NCI-H1048 (cell line): Measurements from ENCODE around the gene MLST8.
"Not testable (repeated sequence)": the region's sequence is repeated elsewhere in the genome, so short reads cannot be mapped to it uniquely, and the experiment has no call there.

Experiments
- DNase-seq: peaks from one replicate; lab custom pipeline; 2025; lab: John Stamatoyannopoulos, UW

The MLST8 gene

DNA sequence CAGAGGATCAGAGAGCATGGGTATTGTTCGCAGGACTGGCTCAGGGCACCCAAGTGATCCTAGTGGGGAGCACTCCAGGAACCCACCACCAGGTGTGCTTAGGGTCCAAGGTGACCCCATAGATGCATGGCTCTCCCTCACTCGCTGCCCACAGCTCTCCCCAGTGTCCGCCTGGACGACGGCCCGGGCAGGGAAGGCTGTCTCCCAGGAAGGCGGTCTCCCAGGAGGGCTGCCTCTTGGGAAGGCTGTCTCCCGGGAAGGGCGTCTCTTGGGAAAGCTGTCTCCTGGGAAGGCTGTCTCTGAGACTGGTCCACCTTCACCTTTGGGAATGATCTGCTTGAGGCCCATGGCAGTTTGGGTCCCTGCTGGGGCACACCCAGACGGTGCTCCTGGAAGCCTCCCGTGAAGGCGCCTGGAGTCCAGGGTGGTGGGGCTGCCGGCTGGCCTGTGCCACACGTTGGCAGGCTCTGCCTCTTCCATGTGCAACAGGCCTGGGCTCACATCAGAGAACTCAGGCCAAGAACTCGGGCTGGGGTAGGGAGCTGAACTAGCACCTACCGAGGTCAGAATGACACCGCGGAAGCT lies 41.1 kb downstream of the MLST8 start:
- DNase-seq: no peak

DNA sequence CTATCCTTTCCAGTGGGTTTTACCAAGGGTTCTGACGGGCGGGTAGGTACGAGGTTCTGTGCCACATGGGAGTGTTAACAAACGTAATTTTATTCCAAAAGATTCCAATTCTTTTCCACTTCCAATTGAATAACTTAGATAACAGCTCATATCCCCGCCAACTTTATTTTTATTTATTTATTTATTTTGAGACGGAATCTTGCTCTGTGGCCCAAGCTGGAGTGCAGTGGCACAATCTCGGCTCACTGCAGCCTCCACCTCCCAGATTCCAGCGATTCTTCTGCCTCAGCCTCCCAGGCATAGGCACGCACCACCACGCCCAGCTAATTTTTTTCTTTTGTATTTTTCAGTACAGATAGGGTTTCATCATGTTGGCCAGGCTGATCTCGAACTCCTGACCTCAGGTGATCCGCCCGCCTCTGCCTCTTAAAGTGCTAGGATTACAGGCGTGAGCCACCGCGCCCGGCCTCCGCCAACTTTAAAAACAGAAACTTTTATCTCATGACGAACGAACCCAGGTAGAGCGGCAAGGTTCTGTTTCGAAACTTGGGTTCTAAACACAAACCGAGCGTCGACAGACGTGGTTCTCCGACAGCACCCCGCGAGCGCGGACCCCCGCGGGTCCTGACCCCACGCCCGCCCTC lies 45.5 kb downstream of the MLST8 start:
- no peak for DNase-seq

- no peak for DNase-seq
Observed at GRCh38 chr16:2251296-2252111, 46.2 kb downstream of the MLST8 start, which contains the start of gene ECI1. TSS of gene ECI1 (minus strand) at chr16:2251587. CDS start at chr16:2251566, 21 bp downstream.

- DNase-seq: no peak
Observed at GRCh38 chr16:2252806-2253148, 47.5 kb downstream of the MLST8 start.

GRCh38 chr16:2253293-2253692 lies 48.0 kb downstream of the MLST8 start:
- no peak for DNase-seq

GRCh38 chr16:2256531-2257140 lies 51.4 kb downstream of the MLST8 start:
- no peak for DNase-seq

DNA sequence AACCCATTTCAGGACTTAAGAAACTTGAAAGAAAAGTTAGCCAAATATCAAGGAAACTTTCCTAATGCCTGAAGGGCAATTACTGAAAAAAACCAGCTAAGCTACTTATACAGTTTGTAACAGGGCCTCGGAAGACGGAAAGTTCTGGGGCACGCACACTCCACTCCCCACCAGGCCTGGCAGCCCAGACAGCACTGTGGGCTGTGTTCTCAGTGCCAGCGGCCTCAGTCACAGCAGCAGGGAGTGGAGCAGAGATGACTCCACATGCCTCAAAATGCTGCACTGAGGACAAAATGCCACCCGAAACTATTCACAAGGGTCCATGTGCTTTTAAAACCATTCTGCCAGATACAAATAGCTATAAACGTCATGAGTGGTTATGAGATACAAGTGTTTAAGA lies 52.5 kb downstream of the MLST8 start:
- no peak for DNase-seq

DNA sequence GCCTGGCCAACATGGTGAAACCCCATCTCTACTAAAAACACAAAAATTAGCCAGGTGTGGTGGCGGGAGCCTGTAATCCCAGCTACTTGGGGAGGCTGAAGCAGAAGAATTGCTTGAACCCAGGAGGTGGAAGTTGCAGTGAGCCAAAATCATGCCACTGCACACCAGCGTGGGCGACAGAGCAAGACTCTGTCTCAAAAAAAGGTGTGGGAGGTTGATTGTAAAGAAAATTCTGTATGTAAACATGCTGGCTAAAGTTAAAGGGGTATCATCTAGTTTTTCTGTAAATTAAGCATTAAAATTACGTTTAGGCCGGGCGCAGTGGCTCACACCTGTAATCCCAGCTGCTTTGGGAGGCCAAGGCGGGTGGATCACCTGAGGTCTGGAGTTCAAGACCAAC lies 53.3 kb downstream of the MLST8 start:
- DNase-seq: not testable (repeated sequence)
